ENCODE measurements around the gene PDE3A. TPM values are rescaled to one million over a fixed set of nuclear protein-coding genes. Genes with fewer than 3 reads are reported as not detected.

Gene PDE3A
- total and polyA plus RNA-seq, 10 of the 15 experiments (the other 5 are each of a cell fraction or from before 2014, with no cell fraction given) = 0.01 to 2.6 (median 1.5) TPM

DNA sequence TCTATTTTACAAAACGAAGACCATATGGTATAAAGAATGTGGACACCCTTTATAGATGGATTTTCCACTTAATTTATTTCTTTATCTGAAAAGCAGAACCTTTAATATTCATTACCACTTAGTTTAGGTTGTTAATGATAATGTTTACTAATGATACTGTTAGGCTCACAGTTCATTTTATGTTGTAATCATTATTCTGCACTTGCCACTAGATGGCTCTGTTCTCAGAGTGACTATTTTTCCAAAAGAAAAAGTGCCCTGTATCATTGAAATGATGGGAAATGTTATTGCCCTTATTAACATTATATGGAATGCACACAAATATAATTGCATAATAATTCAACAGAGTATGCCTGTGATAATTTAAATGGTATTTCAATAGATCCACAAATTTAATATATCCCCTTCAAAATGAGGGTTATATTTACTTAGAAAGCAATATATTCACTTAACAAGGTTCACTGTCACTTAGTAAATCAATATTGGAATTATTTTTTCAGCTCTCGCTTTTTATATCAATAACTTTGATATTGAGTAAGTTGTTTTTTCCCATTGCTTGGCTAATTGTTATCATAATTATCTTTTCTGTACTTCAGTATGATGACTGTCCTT lies 95.7 kb downstream of the PDE3A start:
- in situ Hi-C loops (cut with MboI) = no loop called here
- H3K9me3 ChIP-seq (replicated peaks; ENCODE audit: control insufficient read depth, insufficient read depth, low read length) = no peaks in the 10 kb centered on the region
- intact Hi-C loops (cut with micrococcal nuclease; ENCODE audit: unreplicated experiment) = loop anchor here (2.0 to 10.0 kb wide), 3 partner anchors 137 to 711 kb away; no protein-coding TSS in a partner anchor
- WGBS (ENCODE audit: insufficient coverage, insufficient replicate concordance, low lambda C conversion rate, missing lambda C conversion rate) = 0% methylated on average over 2 of the region's 2 CpGs
- no peak overlapping the region for H3K27ac ChIP-seq (ENCODE audit: control insufficient read depth, insufficient read depth)
- ChIA-PET CTCF (interaction anchor here (0.6 to 1.0 kb wide), 2 partner anchors 18 to 139 kb away, joined by 3 to 4 read pairs; no protein-coding TSS in a partner anchor), RAD21 (ENCODE audit: unreplicated experiment) (no interaction called here), POLR2A (no interaction called here), SMC1A (ENCODE audit: uncharacterized antibody, unreplicated experiment) (no interaction called here)
- no peaks in the 10 kb centered on the region for H3K36me3 ChIP-seq (ENCODE audit: control insufficient read depth in 2 of 2, insufficient read depth in 2 of 2, low read length in 1 of 2)
- no peaks in the 10 kb centered on the region for H3K79me2 ChIP-seq (ENCODE audit: control insufficient read depth, insufficient read depth, low read length)
- H2AFZ ChIP-seq (ENCODE audit: control insufficient read depth, low read depth, low read length) = no peak overlapping the region
- no peaks in the 10 kb centered on the region for H3K4me1 ChIP-seq (ENCODE audit: control insufficient read depth, insufficient read depth, low read length)
- no peaks in the 10 kb centered on the region for H3K27me3 ChIP-seq (replicated peaks in 1 of 2; ENCODE audit: control insufficient read depth in 2 of 2, insufficient read depth in 2 of 2, low read length in 1 of 2)
- no peak for DNase-seq (ENCODE audit: low read depth, low spot score)
- no peak overlapping the region for H3K4me2 ChIP-seq (ENCODE audit: control insufficient read depth, insufficient read depth)
- H3K9ac ChIP-seq (ENCODE audit: control insufficient read depth, insufficient read depth, low read length) = no peak overlapping the region
- 0 out of 3 replicates have a peak, but pooled peaks have one; percentile 41 for ATAC-seq
- no peak for FAIRE-seq
- no TSS peak for BruUV-seq (replicated peaks)
- TF ChIP-seq FOXK2 (IDR thresholded peaks at IDR 0.05) (no peak), SIN3A (IDR thresholded peaks at IDR 0.05; ENCODE audit: low read depth, low read length) (no peak), ZNF217 (IDR thresholded peaks at IDR 0.05) (no peak), RAD21 (IDR thresholded peaks at IDR 0.05; ENCODE audit: insufficient read depth, low read depth, low read length) (peak; percentile 38), SMC3 (IDR thresholded peaks at IDR 0.05; ENCODE audit: borderline replicate concordance, low read length) (peak; percentile 53; the same call in 1 of the 2 replicates), HDAC6 (IDR thresholded peaks at IDR 0.05; ENCODE audit: unreplicated experiment) (no peak), SRF (IDR thresholded peaks at IDR 0.05; ENCODE audit: low read depth in 2 of 2, low read length in 2 of 2) (no peak), MYC (IDR thresholded peaks at IDR 0.05; ENCODE audit: insufficient read depth, insufficient read length, insufficient replicate concordance, low read length, severe bottlenecking) (no peak), CTCF (IDR thresholded peaks at IDR 0.05 in 2 of 3, conservative IDR thresholded peaks at IDR 0.05 in 1 of 3; ENCODE audit: control insufficient read depth in 2 of 3, extremely low read depth in 1 of 3, insufficient read depth in 1 of 3, low read depth in 3 of 3, low read length in 3 of 3) (peak; percentile 37 to 47 (median 46); a peak in 4 of 6 replicates), NFYB (IDR thresholded peaks at IDR 0.05; ENCODE audit: insufficient read depth, low read depth, low read length) (no peak), ZNF24 (IDR thresholded peaks at IDR 0.05) (no peak)
- no peak overlapping the region for H3K4me3 ChIP-seq
- H4K20me1 ChIP-seq (ENCODE audit: control insufficient read depth, insufficient read depth) = no peaks in the 10 kb centered on the region
